NCI-H2227 (cell line): ENCODE measurements around the gene P2RY11.

Source experiments
- DNase-seq: peaks from one replicate; lab custom pipeline; 2025; ENCODE audit not compliant: unreplicated experiment; lab: John Stamatoyannopoulos, UW

The P2RY11 gene

DNA sequence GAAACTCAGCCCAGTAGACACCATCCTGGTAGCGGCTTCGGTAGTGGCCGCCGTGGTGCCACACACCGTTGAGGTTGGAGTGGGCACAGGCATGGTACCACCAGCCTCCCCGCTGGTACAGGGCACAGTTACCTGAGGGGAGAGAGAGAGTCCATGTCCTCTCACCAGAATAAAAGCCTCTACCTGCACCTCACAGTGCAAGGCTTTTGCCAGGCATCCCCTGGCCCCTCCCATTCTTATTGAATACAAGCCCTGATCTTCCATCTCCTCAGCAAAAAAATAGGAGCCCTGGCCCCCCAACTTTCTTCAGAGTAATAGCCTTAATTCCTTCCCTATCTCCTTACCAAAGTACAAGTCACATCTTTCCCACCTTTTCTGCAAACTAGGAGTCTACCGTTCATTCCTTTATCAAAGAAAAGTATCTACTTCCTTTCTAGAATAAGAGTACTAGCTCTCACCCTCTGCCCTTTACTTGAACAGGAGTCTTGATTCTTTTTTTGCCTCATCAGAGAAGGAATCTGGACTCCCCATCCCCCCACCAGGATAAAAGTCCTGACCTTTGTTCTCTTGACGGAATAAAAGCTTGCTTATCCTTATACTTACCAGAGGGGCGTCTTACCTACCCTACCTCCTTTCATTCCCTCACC, 18.7 kb upstream of the P2RY11 start:
- DNase-seq: no peak

DNA sequence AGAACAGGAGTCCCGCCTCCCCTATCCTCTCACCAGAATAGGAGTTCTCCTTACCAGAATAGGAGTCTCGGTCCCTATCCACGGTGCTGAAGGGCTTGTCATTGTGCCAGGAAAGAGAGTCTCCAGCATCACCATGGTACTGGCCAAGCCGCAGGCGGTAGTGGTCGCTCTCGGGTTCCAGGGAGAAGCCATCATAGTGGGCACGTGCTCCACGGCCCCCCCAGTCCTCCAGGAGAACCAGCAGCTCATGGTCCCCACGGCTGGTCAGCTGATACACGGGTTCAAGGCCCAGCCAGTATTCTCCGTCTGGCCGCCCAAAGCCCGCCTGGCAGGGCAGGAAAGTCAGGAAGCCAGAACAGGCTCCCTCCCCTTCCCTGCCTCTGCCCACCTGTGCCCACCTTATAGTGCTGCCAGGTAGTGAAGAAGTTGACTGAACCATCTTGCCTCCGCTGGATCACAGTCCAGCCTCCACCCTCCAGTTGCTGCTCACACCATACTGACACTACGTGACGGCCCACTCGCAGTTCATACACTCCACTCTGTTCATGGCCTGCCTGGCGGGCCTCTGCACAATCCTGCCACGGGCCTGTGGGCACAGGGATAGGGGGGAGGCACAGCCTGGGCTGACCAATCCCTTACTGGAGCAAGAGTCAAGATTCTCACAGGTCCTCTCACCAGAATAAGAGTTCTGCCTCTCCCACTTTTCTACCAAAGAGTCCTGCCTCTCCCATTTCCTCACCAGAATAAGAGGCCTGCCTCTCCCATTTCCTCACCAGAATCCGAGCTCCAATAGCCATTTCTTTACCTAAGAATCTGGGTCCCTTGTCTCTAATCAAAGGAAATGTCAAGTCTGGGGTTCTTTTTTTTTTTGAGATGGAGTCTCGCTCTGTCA, 18.0 kb upstream of the P2RY11 start:
- no peak for DNase-seq

DNA sequence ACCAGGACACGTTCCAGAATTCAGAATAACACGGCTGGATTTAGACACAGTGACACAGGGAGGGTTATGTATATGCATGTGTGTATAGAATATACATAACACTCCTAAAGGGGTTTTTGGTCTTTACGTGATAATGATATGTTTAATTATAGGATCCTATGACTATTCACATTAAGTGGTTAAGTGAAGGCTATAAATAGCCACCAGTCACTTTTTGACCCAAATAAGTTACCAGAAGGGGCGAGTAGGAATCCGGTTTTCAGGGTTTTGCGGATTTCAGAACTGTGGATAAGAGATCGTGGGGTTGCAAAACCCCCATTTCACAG, 15.9 kb upstream of the P2RY11 start:
- no peak for DNase-seq

DNA sequence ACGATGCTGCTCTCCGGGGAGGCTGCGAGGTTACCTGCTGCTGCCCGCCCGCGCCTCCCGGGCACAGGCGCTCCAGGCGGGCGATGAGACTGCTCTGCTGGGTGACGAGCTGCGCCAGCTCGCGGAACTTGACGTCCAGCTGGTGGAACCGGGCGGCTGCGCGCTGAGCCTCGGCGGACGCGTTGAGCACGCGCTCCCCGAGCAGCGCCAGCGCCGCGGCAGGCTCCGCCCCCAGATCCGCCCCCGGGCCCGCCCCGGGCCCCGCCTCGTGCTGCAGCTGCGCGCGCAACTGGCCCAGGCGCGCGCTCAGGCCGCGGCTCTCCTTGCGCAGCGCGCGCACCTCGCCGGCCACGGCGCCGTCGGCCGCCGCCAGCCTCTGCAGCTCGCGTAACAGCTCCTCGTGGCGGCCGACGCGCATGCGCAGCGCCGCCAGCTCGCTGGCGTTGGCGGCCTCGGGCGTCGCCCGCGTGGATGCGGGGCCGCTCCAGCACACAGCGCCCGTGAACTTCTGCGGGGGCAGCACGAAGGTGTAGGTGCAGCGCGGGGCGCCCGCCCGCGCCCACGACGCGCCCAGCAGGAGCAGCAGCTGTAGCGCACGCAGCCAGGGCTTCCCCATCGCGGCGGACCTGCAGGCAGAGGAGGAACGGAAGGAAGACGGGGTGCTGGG, 15.4 kb upstream of the P2RY11 start:
- peak; percentile 93 for DNase-seq

DNA sequence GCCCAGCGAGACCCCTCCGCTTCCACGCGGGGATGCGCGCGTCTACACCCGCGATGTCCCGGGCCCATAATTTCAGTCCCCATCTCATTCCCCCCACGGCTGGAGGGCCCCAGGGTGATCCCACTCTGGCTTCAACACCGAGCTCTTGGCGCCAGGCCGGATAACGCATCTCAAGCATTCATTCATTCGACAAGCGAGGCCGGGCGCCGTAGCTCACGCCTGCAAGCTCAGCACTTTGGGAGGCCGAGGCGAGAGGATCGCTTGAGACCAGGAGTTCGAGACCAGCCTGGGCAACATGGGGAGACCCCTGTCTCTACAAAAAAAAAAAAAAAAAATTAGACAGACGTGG, 14.9 kb upstream of the P2RY11 start:
- DNase-seq: no peak

DNA sequence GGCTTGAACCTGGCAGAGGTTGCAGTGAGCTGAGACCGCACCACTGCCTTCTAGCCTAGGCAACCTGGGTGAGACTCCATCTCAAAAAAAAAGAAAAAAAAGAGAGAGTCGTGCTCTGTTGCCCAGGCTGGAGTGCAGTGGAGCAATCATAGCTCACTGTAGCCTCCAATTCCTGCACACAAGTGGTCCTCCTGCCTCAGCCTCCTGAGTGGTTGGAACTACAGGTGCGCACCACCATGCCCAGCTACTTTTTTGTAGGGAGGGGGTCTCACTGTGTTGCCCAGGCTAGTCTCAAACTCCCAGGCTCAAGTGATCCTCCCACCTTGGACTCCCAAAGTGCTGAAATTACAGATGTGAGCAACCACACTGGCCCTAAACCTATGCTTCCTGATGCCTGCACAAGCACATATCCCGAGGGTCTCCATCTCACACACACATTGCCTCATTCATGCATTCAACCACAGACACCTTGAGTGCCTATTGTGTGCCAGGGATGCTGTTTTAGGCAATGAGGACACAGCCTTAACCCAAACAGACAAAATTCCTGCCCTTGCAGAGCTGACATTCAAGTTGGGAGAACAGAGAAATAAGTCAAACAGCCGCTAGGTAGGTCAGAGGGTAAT, 11.2 kb upstream of the P2RY11 start:
- no peak for DNase-seq

DNA sequence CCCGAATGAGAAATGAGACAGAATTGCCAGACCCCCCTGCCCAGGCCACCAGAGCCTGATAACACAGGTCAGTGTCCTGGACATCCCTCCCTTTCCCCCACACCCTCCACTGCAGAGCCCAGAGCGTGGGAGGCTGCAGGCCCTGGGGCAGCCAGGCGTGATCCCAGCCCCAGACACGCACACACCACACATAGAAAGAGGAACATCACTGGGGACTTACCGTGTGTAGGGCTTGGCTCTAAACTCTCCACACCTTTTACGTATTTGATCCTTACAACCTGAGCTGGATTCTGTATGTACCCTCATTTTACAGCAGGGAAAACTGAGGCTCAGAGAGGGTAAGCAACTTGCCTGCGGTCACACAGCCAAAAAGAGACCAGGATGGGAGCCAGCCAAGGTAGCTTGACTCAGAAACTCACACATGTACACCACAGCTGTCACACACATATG, 8.7 kb upstream of the P2RY11 start:
- no peak for DNase-seq

DNA sequence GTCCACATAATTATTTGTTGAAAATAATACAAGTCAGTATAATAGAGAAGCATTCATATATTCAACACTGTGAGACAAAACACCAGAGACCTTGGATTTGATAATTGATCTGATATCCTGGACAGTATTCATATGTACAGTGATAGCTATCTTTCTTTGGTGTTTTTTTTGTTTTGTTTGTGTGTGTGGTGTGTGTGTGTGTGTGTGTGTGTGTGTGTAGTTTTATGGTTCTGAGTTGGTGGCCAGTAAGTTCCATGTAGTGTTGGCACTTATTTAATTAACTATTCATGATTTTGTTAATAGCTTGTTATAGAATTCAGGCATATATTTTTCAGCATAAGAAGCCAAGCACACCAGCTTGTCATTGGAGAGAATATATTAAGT, 7.4 kb upstream of the P2RY11 start:
- no peak for DNase-seq

DNA sequence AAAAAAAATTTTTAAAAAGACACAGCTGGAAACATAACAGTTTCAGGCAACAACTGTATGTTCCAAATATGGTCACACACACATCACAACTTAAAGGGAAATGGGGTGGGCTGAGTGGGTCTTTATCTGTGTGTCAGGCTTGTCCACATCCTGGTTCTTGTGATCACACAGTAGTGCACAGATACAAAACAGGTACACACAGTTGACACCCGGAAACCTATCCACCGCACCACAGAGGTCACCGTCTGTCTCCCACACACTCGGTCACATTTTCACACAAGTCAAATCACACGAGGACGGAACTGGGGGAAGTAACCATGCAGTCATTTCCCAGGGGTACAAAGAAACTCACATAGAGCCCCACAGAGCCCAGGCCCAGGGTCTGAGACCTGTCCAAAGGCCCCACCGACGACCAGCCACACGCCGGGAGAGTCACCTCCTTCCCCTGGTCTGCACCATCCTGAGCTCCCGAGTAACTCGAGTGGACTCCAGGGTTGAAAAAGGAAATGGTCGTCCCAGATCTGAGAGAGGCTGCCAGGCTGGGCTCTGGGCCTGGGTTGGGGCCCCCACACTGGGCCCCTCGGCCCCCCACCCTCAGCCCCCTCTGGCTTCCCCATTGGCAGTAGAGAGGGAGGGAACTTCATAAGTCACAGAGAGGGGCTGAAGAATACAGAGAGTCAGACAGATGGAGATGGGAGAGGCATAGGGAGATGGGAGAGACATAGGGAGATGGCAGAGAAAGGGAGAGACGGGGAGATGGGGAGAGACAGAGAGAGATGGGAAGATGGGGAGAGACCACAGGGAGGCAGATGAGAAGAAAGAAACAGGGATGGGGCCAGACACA, 6.6 kb upstream of the P2RY11 start:
- no peak for DNase-seq

DNA sequence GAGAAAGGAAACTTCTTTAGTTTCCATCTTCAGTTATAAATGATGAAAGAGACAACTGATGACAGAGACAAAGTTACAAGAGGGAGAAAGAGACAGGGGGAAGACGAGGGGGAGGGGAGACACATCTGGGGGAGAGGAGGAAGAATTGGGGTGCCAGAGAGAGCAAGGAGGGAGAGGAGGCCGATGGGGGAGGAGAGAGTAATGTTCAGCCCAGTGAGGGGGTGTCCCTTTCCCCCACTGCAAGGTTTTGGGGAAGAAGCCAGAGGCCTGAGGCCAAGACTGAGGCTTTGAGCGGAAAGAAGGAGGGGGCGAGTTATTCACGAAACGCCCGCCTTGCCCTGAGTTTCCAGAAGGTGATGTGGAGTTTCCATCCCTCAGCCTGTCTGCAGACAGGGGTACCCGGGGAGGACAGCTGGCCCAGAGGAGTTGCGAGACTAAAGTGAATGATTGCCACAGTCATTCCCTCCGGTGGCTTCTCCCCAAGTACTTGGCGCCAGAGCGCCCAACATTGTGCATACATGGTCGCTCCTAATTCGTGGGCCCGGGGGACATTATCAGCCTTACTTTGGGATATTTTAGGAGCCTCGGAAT, 5.9 kb upstream of the P2RY11 start:
- no peak for DNase-seq

DNA sequence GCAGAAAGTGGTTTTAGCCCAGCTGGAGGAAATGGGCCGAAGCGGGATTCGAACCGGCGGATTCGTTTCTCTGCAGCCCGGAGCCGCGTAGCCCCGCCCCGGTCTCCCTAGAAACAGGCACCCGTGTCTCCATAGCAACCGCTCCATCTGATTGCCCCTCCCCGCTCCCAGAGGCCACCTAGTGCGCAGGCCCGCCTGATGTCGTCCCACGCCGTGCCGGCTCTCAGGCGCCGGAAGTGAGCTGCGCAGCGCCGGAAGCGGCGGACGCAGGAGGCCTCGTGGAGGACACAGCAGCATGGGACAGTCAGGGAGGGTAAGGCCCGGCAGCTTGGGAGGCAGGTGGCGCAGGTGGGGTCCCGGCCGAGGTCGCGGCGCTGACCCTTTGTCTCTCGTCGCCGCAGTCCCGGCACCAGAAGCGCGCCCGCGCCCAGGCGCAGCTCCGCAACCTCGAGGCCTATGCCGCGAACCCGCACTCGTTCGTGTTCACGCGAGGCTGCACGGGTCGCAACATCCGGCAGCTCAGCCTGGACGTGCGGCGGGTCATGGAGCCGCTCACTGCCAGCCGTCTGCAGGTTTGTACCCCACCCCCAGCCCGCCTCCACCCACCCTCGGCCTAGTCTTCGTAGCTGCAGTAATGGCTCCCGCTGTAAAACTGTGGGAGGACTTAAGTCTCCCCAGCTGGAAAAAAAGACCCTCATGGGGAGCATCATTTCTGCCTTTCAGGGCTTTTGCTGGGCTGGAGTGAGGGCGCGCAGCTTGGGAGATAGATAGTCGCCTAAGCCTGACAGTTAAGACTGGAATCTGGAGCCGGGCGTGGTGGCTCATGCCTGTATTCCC, 5.2 kb upstream of the P2RY11 start, which contains the start of gene PPAN:
PPAN (plus strand) TSS at position 263 of the 837 bp plus-strand sequence; CDS start at position 296, 33 bp downstream.
- DNase-seq: peak; percentile 97

DNA sequence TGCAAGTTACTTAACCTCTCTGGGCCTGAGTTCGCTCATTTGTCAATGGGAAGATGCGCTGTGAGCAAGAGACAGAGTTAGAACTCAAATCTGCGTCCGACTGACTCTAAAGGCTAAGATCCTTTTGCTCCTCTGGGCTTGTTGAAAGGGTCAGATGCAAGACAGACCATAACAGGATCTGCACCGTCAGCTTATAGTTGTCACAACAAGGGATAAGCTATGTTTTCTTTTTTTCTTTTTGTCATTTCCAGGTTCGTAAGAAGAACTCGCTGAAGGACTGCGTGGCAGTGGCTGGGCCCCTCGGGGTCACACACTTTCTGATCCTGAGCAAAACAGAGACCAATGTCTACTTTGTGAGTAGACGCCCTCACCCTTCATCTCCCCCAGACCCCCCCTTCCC, 4.2 kb upstream of the P2RY11 start:
- DNase-seq: no peak

DNA sequence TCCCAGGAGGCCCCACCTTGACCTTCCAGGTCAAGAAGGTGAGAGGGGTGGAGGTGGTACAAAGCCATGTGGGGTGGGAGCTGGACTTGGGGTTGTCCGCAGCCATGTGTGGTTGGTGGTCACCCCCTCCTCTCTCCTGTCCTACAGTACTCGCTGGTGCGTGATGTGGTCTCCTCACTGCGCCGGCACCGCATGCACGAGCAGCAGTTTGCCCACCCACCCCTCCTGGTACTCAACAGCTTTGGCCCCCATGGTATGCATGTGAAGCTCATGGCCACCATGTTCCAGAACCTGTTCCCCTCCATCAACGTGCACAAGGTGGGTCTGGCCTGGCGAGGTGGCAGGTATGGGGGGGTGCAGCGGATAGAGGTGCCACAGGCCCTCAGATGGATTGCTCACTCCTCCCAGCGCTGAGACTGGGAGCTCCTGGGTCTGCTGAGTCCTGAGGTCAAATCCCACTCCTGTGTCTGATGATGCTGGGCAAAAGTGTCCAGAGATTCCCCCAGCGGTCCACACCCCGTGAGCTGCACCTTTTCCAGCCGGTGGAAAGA, 3.6 kb upstream of the P2RY11 start:
- DNase-seq: no peak

DNA sequence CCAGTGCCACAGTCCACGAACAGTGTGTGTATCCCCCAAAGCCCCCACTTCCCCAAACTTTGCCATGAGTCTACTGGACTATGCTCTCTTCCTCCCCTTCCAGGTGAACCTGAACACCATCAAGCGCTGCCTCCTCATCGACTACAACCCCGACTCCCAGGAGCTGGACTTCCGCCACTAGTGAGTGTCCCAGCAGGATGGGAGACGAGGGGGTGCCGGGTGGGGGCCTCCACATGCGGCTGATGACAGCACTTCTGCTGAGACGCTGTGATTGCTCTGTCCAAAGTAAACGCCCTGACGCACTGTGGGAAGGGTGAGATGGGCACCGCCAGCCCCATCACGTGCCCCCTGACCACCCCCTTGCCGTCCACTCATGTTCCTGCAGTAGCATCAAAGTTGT, 2.0 kb upstream of the P2RY11 start:
- no peak for DNase-seq

DNA sequence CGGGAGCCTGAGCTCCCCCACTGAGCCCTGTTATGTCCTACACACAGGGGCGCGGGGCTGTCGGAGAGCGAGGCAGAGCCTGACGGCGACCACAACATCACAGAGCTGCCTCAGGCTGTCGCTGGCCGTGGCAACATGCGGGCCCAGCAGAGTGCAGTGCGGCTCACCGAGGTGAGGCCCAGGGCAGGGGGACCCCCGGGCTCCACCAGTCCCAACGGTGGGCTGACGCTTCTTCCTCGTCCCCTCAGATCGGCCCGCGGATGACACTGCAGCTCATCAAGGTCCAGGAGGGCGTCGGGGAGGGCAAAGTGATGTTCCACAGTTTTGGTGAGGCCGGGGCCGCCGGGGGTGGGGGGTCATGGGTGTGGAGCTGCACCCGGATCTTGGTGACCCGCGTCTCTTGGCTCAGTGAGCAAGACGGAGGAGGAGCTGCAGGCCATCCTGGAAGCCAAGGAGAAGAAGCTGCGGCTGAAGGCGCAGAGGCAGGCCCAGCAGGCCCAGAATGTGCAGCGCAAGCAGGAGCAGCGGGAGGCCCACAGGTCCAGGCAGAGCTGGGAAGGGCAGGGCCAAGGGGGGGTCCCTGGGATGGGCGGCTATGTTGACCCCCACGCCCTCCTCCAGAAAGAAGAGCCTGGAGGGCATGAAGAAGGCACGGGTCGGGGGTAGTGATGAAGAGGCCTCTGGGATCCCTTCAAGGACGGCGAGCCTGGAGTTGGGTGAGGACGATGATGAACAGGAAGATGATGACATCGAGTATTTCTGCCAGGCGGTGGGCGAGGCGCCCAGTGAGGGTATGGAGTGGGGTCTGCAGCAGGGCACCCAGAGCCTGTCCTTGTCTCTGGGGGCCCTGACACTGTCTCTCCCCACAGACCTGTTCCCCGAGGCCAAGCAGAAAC, 1.2 kb upstream of the P2RY11 start:
- DNase-seq: no peak

DNA sequence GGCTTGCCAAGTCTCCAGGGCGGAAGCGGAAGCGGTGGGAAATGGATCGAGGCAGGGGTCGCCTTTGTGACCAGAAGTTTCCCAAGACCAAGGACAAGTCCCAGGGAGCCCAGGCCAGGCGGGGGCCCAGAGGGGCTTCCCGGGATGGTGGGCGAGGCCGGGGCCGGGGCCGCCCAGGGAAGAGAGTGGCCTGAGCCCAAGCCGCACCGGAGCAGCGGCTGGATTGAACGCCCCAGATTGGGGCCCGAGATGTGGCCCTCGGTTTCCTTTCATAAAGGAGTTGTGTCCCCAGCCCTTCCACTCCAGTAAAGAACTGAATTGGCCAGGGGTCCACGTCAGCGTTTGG, 548 bp upstream of the P2RY11 start:
- DNase-seq: no peak

DNA sequence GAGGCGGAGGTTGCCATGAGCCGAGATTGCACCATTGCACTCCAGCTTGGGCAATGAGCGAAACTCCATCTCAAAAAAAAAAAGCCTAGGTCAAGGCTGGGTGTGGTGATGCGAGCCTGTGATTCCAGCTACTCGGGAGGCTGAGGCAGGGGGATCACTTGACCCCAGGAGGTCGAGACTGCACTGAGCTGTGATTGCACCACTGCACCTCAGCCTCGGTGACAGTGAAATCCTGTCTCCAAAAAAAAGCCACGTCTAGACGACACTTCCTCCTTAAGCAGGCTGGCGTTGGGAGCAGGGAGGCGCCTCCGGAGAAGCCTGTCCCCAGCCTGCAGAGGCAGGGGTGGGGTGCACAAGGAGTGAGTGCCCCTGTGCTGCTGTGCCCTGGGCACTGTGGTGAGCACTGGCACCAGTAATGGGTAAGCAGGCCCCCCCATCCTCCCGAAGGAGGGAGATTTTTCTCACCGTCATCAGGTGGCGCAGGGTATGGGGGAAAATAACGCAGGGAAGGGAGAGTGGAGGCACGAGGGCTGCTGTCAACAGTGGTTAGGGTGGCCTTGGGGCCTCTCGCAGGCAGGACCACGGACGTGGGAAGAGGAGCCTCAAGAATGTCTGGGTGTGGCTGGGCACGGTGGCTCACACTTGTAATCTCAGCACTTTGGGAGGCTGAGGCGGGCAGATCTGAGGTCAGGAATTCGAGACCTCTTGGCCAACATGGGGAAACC, 706 bp downstream of the P2RY11 start:
- DNase-seq: no peak
